ENCODE data around the gene EFNA5. TPM values are rescaled to one million over a fixed set of nuclear protein-coding genes. Genes with fewer than 3 reads are reported as not detected.

EFNA5 gene
- total and polyA plus RNA-seq, 2 experiments from 2014 or later: 7.5 to 10.1 TPM

GRCh38 chr5:107401470-107402122 lies 269.1 kb downstream of the EFNA5 start:
- H3K27me3 Mint-ChIP-seq (ENCODE audit: insufficient read depth, low read depth, poor library complexity): peaks cover 11% of the 10 kb centered on the region
- Histone ChIP-seq H2AFZ (no peak overlapping the region), H3K4me1 (ENCODE audit: insufficient read depth) (peaks cover 60% of the 10 kb centered on the region), H3K27ac (ENCODE audit: low read depth) (no peak overlapping the region; the same call in 1 of the 2 replicates), H3K79me2 (replicated peaks; ENCODE audit: insufficient read depth) (no peaks in the 10 kb centered on the region), H4K20me1 (replicated peaks; ENCODE audit: insufficient read depth) (no peaks in the 10 kb centered on the region), H3K4me2 (peak overlapping the region; percentile 69), H3K36me3 (ENCODE audit: insufficient read depth) (no peaks in the 10 kb centered on the region), H3K9me2 (ENCODE audit: insufficient read depth) (0 out of 2 replicates have a peak, but pooled peaks cover 3% of the 10 kb centered on the region), H3F3A (replicated peaks; ENCODE audit: low read depth) (no peaks in the 10 kb centered on the region), H3K27me3 (ENCODE audit: insufficient read depth) (no peaks in the 10 kb centered on the region), H3K4me3 (peak overlapping the region; percentile 34)
- H3K27ac Mint-ChIP-seq: no peak overlapping the region
- H3K4me1 Mint-ChIP-seq: peaks cover 66% of the 10 kb centered on the region
- H3K36me3 Mint-ChIP-seq (ENCODE audit: low read depth): no peaks in the 10 kb centered on the region
- ATAC-seq (peak; percentile 92), DNase-seq (ENCODE audit: low spot score) (peak; percentile 72)
- peak overlapping the region; percentile 4; the same call in 1 of the 3 replicates for H3K4me3 Mint-ChIP-seq
- H3K9me3 Mint-ChIP-seq: no peaks in the 10 kb centered on the region
- TF ChIP-seq JUNB (IDR thresholded peaks at IDR 0.05; ENCODE audit: unreplicated experiment): no peak
- no peak for TF ChIP-seq POLR2AphosphoS5 (IDR thresholded peaks at IDR 0.05; ENCODE audit: low read depth)
- TF ChIP-seq NANOG (IDR thresholded peaks at IDR 0.05; ENCODE audit: borderline replicate concordance): peak; percentile 49; the same call in 1 of the 2 replicates
- TF ChIP-seq ZNF462 (CRISPR knock-in tag; IDR thresholded peaks at IDR 0.05): 0 out of 2 replicates have a peak, but pooled peaks have one; percentile 40

- Mint-ChIP-seq H3K4me3 (no peak overlapping the region), H3K27me3 (ENCODE audit: insufficient read depth, low read depth, poor library complexity) (peaks cover 11% of the 10 kb centered on the region), H3K27ac (no peak overlapping the region), H3K4me1 (peaks cover 74% of the 10 kb centered on the region), H3K9me3 (no peaks in the 10 kb centered on the region), H3K36me3 (ENCODE audit: low read depth) (no peaks in the 10 kb centered on the region)
- H3K9me2 ChIP-seq (ENCODE audit: insufficient read depth): 0 out of 2 replicates have a peak, but pooled peaks cover 3% of the 10 kb centered on the region
- H3K4me3 ChIP-seq: no peak overlapping the region
- no peaks in the 10 kb centered on the region for H3K79me2 ChIP-seq (replicated peaks; ENCODE audit: insufficient read depth)
- H3K4me2 ChIP-seq: peak overlapping the region; percentile 69; the same call in 1 of the 2 replicates
- no peaks in the 10 kb centered on the region for H3F3A ChIP-seq (replicated peaks; ENCODE audit: low read depth)
- no peaks in the 10 kb centered on the region for H3K36me3 ChIP-seq (ENCODE audit: insufficient read depth)
- DNase-seq (ENCODE audit: low spot score) (no peak), ATAC-seq (no peak)
- H3K27me3 ChIP-seq (ENCODE audit: insufficient read depth): no peaks in the 10 kb centered on the region
- H3K27ac ChIP-seq (ENCODE audit: low read depth): no peak overlapping the region
- H3K4me1 ChIP-seq (ENCODE audit: insufficient read depth): peaks cover 69% of the 10 kb centered on the region
- H4K20me1 ChIP-seq (replicated peaks; ENCODE audit: insufficient read depth): no peaks in the 10 kb centered on the region
- H2AFZ ChIP-seq: no peak overlapping the region
- no peak for TF ChIP-seq CTCF (conservative IDR thresholded peaks at IDR 0.05; ENCODE audit: low read depth in 2 of 2)
- TF ChIP-seq NANOG (IDR thresholded peaks at IDR 0.05; ENCODE audit: borderline replicate concordance): no peak
- TF ChIP-seq POLR2AphosphoS5 (IDR thresholded peaks at IDR 0.05; ENCODE audit: low read depth): no peak
These were observed 270.4 kb downstream of the EFNA5 start for GRCh38 chr5:107400328-107400727.
